Stimulated activated CD4-positive, alpha-beta T cell treated with anti-CD3 and anti-CD28 coated beads, Interleukin-1b, Interleukin-23, amount 100 ng/mL, for 48 hours (primary cell): ENCODE measurements around the gene VTI1A.
"Not testable (repeated sequence)": the region's sequence is repeated elsewhere in the genome, so short reads cannot be mapped to it uniquely, and the experiment has no call there.

ENCODE experiments used
- DNase-seq: peaks from one replicate; pipeline ENCODE4 v3.0.0-alpha.2; 2020

VTI1A gene

GRCh38 chr10:112842832-112843360 is 395.9 kb downstream of the VTI1A start:
- no peak for DNase-seq

- DNase-seq, result no peak
Observed at GRCh38 chr10:112843623-112844022, 396.6 kb downstream of the VTI1A start.

- DNase-seq, result no peak
Observed at GRCh38 chr10:112844681-112845544, 397.9 kb downstream of the VTI1A start.

- no peak for DNase-seq
Observed at GRCh38 chr10:112847778-112848177, 400.8 kb downstream of the VTI1A start.

GRCh38 chr10:112848228-112848627 is 401.2 kb downstream of the VTI1A start:
- DNase-seq, result no peak

GRCh38 chr10:112848868-112849430 is 401.9 kb downstream of the VTI1A start:
- DNase-seq, result no peak

GRCh38 chr10:112849546-112849945 is 402.5 kb downstream of the VTI1A start:
- DNase-seq, result no peak

GRCh38 chr10:112851181-112851580 is 404.2 kb downstream of the VTI1A start:
- no peak for DNase-seq

- DNase-seq, result no peak
Observed at GRCh38 chr10:112851588-112852211, 404.7 kb downstream of the VTI1A start.

- DNase-seq, result no peak
Observed at GRCh38 chr10:112852306-112852705, 405.3 kb downstream of the VTI1A start.

GRCh38 chr10:112855134-112855533 is 408.1 kb downstream of the VTI1A start:
- no peak for DNase-seq

- DNase-seq, result no peak
Observed at GRCh38 chr10:112857493-112857892, 410.5 kb downstream of the VTI1A start.

GRCh38 chr10:112858986-112859651 is 412.1 kb downstream of the VTI1A start:
- no peak for DNase-seq

GRCh38 chr10:112859793-112860192 is 412.8 kb downstream of the VTI1A start:
- no peak for DNase-seq

- not testable (repeated sequence) for DNase-seq
Observed at GRCh38 chr10:112863461-112863860, 416.4 kb downstream of the VTI1A start.
